ENCODE data around the gene TBC1D22A.

- TF ChIP-seq POLR2A (IDR thresholded peaks at IDR 0.05) (no peak), CTCF (IDR thresholded peaks at IDR 0.05) (no peak)
Measured at GRCh38 chr22:46730568-46731245, 31.7 kb upstream of the TBC1D22A start.

All from heart left ventricle (tissue), 13 donors.